GM23338 (cell line): ENCODE data around the gene PIK3AP1.

Experiments used
- CREB1 ChIP-seq: fragments of 250-450 bp; sonication (Bioruptor Pico); IDR thresholded peaks from 2 replicates; pipeline ENCODE4 v1.5.0; 2020; ENCODE audit warnings: low read depth, mild to moderate bottlenecking, moderate library complexity
- EZH2 ChIP-seq: fragments of 200-600 bp; sonication (generic); IDR thresholded peaks from one replicate; pipeline ENCODE4 v1.8.0; 2017; ENCODE audit warnings: antibody characterized with exemption, mild to moderate bottlenecking, low read depth; ENCODE audit not compliant: unreplicated experiment
- EZH2phosphoT487 ChIP-seq: fragments of 200-600 bp; sonication (generic); IDR thresholded peaks from one replicate; pipeline ENCODE4 v1.8.1; 2018; ENCODE audit warnings: antibody characterized with exemption; ENCODE audit not compliant: unreplicated experiment
- POLR2AphosphoS5 ChIP-seq: IDR thresholded peaks from 2 replicates; pipeline ENCODE4 v1.6.1; 2016; ENCODE audit warnings: antibody characterized with exemption, low read depth
- REST ChIP-seq: IDR thresholded peaks from one replicate; pipeline ENCODE4 v1.6.1; 2018; ENCODE audit warnings: antibody characterized with exemption; ENCODE audit not compliant: unreplicated experiment
- TF ChIP-seq, protein P1 (sequence below), 2 experiments: fragments of 200-600 bp in 1 of 2; sonication (generic) in 1 of 2; conservative IDR thresholded peaks; 2 replicates each; pipeline versions ENCODE4 v1.5.1 to v1.6.1; 2016 to 2017; ENCODE audit warnings: antibody characterized with exemption in 2 of 2, low read depth in 2 of 2, mild to moderate bottlenecking in 2 of 2, moderate library complexity in 1 of 2

DNA sequence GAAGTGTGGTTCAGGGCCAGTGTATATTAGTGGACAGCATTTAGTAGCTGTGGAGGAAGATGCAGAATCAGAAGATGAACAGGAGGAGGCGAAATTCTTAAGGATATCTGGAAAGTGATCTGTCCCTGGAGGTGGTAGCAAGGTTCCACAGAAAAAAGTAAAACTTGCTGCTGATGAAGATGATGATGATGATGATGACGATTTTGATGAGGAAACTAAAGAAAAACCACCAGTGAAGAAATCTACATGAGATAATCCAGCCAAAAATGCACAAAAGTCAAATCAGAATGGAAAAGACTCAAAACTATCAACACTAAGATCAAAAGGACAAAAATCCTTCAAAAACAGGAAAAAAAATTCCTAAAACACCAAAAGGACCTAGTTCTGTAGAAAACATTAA, 159.8 kb downstream of the PIK3AP1 start:
- TF ChIP-seq, protein P1, sequence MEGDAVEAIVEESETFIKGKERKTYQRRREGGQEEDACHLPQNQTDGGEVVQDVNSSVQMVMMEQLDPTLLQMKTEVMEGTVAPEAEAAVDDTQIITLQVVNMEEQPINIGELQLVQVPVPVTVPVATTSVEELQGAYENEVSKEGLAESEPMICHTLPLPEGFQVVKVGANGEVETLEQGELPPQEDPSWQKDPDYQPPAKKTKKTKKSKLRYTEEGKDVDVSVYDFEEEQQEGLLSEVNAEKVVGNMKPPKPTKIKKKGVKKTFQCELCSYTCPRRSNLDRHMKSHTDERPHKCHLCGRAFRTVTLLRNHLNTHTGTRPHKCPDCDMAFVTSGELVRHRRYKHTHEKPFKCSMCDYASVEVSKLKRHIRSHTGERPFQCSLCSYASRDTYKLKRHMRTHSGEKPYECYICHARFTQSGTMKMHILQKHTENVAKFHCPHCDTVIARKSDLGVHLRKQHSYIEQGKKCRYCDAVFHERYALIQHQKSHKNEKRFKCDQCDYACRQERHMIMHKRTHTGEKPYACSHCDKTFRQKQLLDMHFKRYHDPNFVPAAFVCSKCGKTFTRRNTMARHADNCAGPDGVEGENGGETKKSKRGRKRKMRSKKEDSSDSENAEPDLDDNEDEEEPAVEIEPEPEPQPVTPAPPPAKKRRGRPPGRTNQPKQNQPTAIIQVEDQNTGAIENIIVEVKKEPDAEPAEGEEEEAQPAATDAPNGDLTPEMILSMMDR (conservative IDR thresholded peaks at IDR 0.05; ENCODE audit: low read depth in 2 of 2): no peak
- TF ChIP-seq EZH2phosphoT487 (no peak), POLR2AphosphoS5 (no peak), REST (no peak), CREB1 (no peak), EZH2 (no peak)
